ENCODE measurements around the gene ZNF689. TPM values are rescaled to one million over a fixed set of nuclear protein-coding genes. Genes with fewer than 3 reads are reported as not detected.

ZNF689 gene
- total RNA-seq, 1 donor from 2014 or later = 12.1 TPM

DNA sequence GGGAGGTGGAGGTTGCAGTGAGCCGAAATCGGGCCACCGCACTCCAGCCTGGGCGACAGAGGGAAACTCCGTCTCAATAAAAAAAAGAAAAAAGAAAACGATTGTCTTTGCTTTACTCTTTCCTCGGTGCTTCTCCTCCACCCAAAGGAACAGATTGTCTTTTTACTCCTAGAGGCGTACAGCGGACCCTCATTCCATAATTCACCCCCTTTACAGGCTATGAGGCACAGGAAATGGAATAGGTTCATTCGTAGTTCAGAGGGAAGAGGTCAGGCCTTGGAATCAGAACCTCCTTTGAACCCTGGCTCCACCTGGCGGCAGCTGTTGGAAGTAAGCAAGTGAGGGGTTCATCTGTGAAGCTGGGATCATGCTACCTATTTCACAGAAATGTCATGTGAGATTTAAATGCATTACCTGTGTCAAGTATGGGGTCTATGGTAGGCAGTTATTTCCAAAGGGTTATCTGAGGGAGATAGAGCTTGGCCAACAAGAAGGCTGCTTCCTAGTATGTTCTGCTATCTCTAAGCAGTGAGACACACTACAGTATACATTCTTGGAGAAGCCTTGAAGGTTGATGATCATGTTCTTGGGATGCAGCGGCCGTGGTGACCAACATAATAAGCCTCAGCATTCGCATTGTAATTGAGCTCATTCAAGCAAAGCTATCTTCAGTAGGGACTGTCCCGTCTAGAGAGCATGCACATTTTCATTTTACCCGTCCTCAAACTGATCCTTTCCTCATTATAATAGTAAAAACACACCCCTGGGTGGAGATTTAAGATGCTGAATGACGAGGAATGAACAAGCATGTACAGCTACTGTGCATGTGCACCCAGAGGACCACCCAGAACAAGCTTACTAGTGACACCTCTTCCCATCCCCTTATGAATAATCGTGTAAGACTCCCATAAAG lies 18.7 kb upstream of the ZNF689 start:
- no peaks in the 10 kb centered on the region for H3K9me3 Mint-ChIP-seq
- H3K4me3 Mint-ChIP-seq = peak overlapping the region; percentile 38
- H3K36me3 Mint-ChIP-seq = no peaks in the 10 kb centered on the region
- peak overlapping the region; percentile 77 for H3K27ac Mint-ChIP-seq
- TF ChIP-seq, protein P1, sequence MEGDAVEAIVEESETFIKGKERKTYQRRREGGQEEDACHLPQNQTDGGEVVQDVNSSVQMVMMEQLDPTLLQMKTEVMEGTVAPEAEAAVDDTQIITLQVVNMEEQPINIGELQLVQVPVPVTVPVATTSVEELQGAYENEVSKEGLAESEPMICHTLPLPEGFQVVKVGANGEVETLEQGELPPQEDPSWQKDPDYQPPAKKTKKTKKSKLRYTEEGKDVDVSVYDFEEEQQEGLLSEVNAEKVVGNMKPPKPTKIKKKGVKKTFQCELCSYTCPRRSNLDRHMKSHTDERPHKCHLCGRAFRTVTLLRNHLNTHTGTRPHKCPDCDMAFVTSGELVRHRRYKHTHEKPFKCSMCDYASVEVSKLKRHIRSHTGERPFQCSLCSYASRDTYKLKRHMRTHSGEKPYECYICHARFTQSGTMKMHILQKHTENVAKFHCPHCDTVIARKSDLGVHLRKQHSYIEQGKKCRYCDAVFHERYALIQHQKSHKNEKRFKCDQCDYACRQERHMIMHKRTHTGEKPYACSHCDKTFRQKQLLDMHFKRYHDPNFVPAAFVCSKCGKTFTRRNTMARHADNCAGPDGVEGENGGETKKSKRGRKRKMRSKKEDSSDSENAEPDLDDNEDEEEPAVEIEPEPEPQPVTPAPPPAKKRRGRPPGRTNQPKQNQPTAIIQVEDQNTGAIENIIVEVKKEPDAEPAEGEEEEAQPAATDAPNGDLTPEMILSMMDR (IDR thresholded peaks at IDR 0.05; ENCODE audit: unreplicated experiment) = peak; percentile 85
- no peaks in the 10 kb centered on the region for H3K27me3 Mint-ChIP-seq (ENCODE audit: low read depth)
- DNase-seq (ENCODE audit: low spot score in 2 of 2, unreplicated experiment in 2 of 2) = peak; percentile 62 to 88
- peaks cover 4% of the 10 kb centered on the region for H3K4me1 Mint-ChIP-seq

DNA sequence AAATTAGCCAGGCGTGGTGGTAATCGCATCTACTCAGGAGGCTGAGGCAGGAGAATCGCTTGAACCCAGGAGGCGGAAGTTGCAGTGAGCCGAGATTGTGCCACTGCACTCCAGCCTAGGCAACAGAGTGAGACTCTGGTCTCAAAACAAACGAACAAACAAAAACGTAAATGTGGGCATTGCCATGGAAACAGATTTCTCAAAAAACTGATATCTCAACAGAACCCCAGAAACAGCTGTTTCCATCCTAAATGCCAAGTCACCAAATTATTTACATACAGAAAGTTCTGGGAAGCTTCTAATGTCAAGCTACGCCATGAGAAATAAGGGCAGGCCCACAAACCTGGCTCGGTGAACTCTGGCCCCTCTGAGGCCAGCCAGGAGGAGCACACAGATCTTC lies 16.0 kb upstream of the ZNF689 start:
- no peak overlapping the region for H3K4me3 Mint-ChIP-seq
- TF ChIP-seq, protein P1 (IDR thresholded peaks at IDR 0.05; ENCODE audit: unreplicated experiment) = no peak
- no peak overlapping the region for H3K27ac Mint-ChIP-seq
- no peak for DNase-seq (ENCODE audit: low spot score in 2 of 2, unreplicated experiment in 2 of 2)
- H3K9me3 Mint-ChIP-seq = peaks cover 4% of the 10 kb centered on the region
- peaks cover 4% of the 10 kb centered on the region for H3K4me1 Mint-ChIP-seq
- peaks cover 2% of the 10 kb centered on the region for H3K27me3 Mint-ChIP-seq (ENCODE audit: low read depth)
- H3K36me3 Mint-ChIP-seq = no peaks in the 10 kb centered on the region

DNA sequence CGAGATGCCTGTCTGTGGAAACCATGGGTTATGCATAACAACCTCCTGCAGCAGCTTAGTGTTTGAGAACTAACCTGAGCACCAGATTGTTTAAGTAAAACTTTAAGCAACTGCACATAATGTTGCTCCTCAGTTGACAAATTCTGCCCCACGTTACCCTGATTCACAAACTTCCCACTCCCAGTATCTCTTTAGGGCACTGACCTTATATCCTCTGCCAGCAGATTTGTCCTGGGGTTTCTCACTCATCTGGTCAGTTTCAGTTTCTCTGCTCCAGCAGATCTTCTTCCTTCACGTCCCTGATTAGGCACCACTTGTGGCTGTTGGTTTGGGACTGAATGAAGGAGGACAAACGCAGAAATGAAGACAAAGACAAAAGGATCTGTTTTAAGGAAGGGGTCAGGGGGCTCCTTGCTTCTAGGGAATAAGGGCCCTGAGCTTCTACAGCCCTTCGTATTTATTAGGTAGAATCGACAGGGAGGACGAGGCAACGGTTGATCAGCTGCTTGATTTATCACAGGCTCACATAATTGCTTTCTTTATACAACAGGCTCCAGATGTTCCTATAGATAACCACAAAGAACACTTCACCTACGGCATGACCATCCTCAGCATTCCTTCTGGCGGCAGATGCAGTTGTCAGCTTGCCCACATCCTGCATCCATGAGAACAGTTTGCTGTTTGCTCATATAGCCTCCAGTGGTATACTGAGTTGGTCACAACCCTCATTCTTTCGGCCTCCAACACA lies 13.5 kb upstream of the ZNF689 start:
- Mint-ChIP-seq H3K27ac (no peak overlapping the region), H3K27me3 (ENCODE audit: low read depth) (peaks cover 2% of the 10 kb centered on the region), H3K9me3 (peaks cover 8% of the 10 kb centered on the region), H3K36me3 (no peaks in the 10 kb centered on the region), H3K4me1 (peaks cover 2% of the 10 kb centered on the region), H3K4me3 (no peak overlapping the region)
- DNase-seq (ENCODE audit: low spot score in 2 of 2, unreplicated experiment in 2 of 2) = no peak
- TF ChIP-seq, protein P1 (IDR thresholded peaks at IDR 0.05; ENCODE audit: unreplicated experiment) = no peak

DNA sequence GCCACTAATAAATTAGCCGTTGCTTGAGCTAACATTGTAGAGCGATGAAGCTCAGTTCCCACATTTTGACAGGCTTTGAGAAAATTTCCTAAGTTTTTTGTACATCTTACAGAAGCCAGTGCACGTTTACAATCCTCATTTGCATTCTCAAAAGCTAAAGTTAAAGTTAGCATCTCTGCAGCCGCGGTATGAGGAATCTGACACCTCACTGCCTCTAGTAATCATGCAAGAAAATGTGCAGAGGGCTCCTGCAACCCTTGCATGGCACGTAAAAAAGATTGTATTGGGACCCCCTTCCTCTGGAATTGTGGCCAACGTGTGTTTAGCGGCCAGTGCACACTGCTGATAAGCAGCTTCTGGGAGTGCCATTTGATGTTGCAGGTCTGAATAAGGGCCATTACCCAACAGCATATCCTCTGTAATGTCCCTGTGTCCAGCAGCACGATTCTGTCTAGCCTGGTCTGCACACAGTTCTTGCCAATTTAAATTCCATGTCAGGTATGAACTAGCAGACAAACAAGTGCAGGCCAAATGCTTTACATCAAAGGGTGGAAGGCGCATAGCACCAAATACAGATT lies 12.4 kb upstream of the ZNF689 start:
- H3K4me3 Mint-ChIP-seq = no peak overlapping the region
- TF ChIP-seq, protein P1 (IDR thresholded peaks at IDR 0.05; ENCODE audit: unreplicated experiment) = no peak
- no peaks in the 10 kb centered on the region for H3K4me1 Mint-ChIP-seq
- no peak overlapping the region for H3K27ac Mint-ChIP-seq
- peaks cover 9% of the 10 kb centered on the region for H3K9me3 Mint-ChIP-seq
- H3K27me3 Mint-ChIP-seq (ENCODE audit: low read depth) = peaks cover 2% of the 10 kb centered on the region
- H3K36me3 Mint-ChIP-seq = no peaks in the 10 kb centered on the region
- no peak for DNase-seq (ENCODE audit: low spot score in 2 of 2, unreplicated experiment in 2 of 2)

DNA sequence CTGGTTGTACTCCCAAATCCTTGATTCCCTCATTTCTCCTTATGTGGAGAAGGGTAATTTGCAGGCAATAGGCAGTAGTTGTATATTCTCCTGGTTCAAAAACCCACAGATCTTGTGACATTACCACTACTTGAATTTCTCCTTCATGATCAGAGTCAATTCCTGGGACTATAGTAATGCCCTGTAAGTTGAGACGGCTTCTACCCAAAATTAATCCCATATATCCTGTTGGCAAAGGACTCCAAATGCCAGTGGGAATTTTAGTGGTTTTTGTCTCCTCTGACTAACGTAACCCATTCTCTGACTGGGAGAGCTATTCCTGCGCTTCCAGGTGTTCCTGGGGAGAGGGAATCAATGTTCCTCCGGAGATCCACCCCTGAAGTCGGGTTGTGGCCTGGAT lies 11.6 kb upstream of the ZNF689 start:
- Mint-ChIP-seq H3K27me3 (ENCODE audit: low read depth) (peaks cover 3% of the 10 kb centered on the region), H3K27ac (no peak overlapping the region), H3K9me3 (peaks cover 9% of the 10 kb centered on the region), H3K4me3 (no peak overlapping the region), H3K4me1 (no peaks in the 10 kb centered on the region), H3K36me3 (no peaks in the 10 kb centered on the region)
- TF ChIP-seq, protein P1 (IDR thresholded peaks at IDR 0.05; ENCODE audit: unreplicated experiment) = no peak
- no peak for DNase-seq (ENCODE audit: low spot score in 2 of 2, unreplicated experiment in 2 of 2)
